GM06990 (cell line): ENCODE data around the gene AMPH.

Experiments used
- DNase-seq: peaks from one replicate; pipeline ENCODE4 v3.0.0-alpha.2; 2011; ENCODE audit not compliant: insufficient read length; ENCODE audit errors: extremely low read depth
- H3K27me3 ChIP-seq: replicated peaks from 2 replicates; pipeline ENCODE4 v1.6.0; 2011; ENCODE audit warnings: low read length; ENCODE audit not compliant: control insufficient read depth, insufficient read depth
- H3K36me3 ChIP-seq: 2 replicates; pipeline ENCODE4 v1.5.1; 2011; ENCODE audit warnings: low read length; ENCODE audit not compliant: control insufficient read depth, insufficient read depth
- H3K4me3 ChIP-seq: replicated peaks from 2 replicates; pipeline ENCODE4 v1.5.1; 2011; ENCODE audit warnings: low read depth, mild to moderate bottlenecking, control low read depth, low read length
- CTCF ChIP-seq: IDR thresholded peaks from 2 replicates; pipeline ENCODE4 v1.5.1; 2011; ENCODE audit warnings: low read length, control low read depth, mild to moderate bottlenecking, inconsistent platforms; ENCODE audit not compliant: insufficient read depth, poor library complexity, severe bottlenecking

Gene AMPH

GRCh38 chr7:38674513-38674912, 43.3 kb upstream of the AMPH start:
- TF ChIP-seq CTCF: no peak
- Histone ChIP-seq H3K4me3 (no peak overlapping the region), H3K27me3 (no peaks in the 10 kb centered on the region; the same call in none of the 2 replicates), H3K36me3 (no peaks in the 10 kb centered on the region)
- no peak for DNase-seq

GRCh38 chr7:38673795-38674194, 42.6 kb upstream of the AMPH start:
- no peak for TF ChIP-seq CTCF
- H3K27me3 ChIP-seq: no peaks in the 10 kb centered on the region; the same call in none of the 2 replicates
- no peak for DNase-seq

GRCh38 chr7:38671911-38672905, 41.0 kb upstream of the AMPH start:
- Histone ChIP-seq H3K27me3 (no peaks in the 10 kb centered on the region; the same call in none of the 2 replicates), H3K36me3 (no peaks in the 10 kb centered on the region), H3K4me3 (no peak overlapping the region)
- TF ChIP-seq CTCF: no peak
- no peak for DNase-seq

More at GRCh38 chr7:38673795-38674194, 42.6 kb upstream of the AMPH start:
- Histone ChIP-seq H3K36me3 (no peaks in the 10 kb centered on the region), H3K4me3 (no peak overlapping the region)

- no peaks in the 10 kb centered on the region for H3K36me3 ChIP-seq
- DNase-seq: no peak
- H3K27me3 ChIP-seq: no peaks in the 10 kb centered on the region; the same call in none of the 2 replicates
- TF ChIP-seq CTCF: no peak
- H3K4me3 ChIP-seq: no peak overlapping the region
Measured at GRCh38 chr7:38669965-38670520, 38.9 kb upstream of the AMPH start.

GRCh38 chr7:38664972-38665371, 33.8 kb upstream of the AMPH start:
- TF ChIP-seq CTCF: no peak
- no peak for DNase-seq
- H3K27me3 ChIP-seq: no peaks in the 10 kb centered on the region; the same call in 1 of the 2 replicates
- no peaks in the 10 kb centered on the region for H3K36me3 ChIP-seq
- no peak overlapping the region for H3K4me3 ChIP-seq
